ENCODE data around the gene ZNF382. TPM values are rescaled to one million over a fixed set of nuclear protein-coding genes. Genes with fewer than 3 reads are reported as not detected.

ZNF382 gene
- total and polyA plus RNA-seq, 9 donors = 1.8 to 10.2 (median 7.9) TPM

GRCh38 chr19:36646746-36647145 is 41.6 kb downstream of the ZNF382 start:
- no peak overlapping the region for H3K4me3 ChIP-seq
- H3K4me1 ChIP-seq (ENCODE audit: insufficient read depth) = no peaks in the 10 kb centered on the region
- H3K36me3 ChIP-seq = no peaks in the 10 kb centered on the region
- no peak for DNase-seq
- H3K27ac ChIP-seq = no peak overlapping the region
- WGBS, 3 donors = 93 to 96% (median 93%) methylated on average over 2 of the region's 2 CpGs
- intact Hi-C loops (cut with DNase I) = no loop called here
- TF ChIP-seq CTCF (IDR thresholded peaks at IDR 0.05) = no peak
- no peak for TF ChIP-seq POLR2A (IDR thresholded peaks at IDR 0.05)
- TF ChIP-seq EP300 (IDR thresholded peaks at IDR 0.05) = no peak
- H3K27me3 ChIP-seq = no peaks in the 10 kb centered on the region
- peaks cover 3 to 56% of the 10 kb centered on the region in 2 donors for H3K9me3 ChIP-seq

GRCh38 chr19:36652958-36653357 is 47.8 kb downstream of the ZNF382 start:
- no peak overlapping the region for H3K27ac ChIP-seq
- H3K9me3 ChIP-seq = peaks cover 4 to 52% of the 10 kb centered on the region in 2 donors
- no peaks in the 10 kb centered on the region for H3K27me3 ChIP-seq
- peaks cover 7% of the 10 kb centered on the region for H3K36me3 ChIP-seq
- H3K4me3 ChIP-seq = no peak overlapping the region
- WGBS, 3 donors = 91 to 95% (median 93%) methylated on average over 1 of the region's 1 CpG
- no peaks in the 10 kb centered on the region for H3K4me1 ChIP-seq (ENCODE audit: insufficient read depth)
- no peak for DNase-seq
- TF ChIP-seq EP300 (IDR thresholded peaks at IDR 0.05) = no peak
- TF ChIP-seq CTCF (IDR thresholded peaks at IDR 0.05) = no peak
- TF ChIP-seq POLR2A (IDR thresholded peaks at IDR 0.05) = no peak
- intact Hi-C loops (cut with DNase I) = no loop called here

- WGBS, 3 donors = 53 to 57% (median 55%) methylated on average over 14 of the region's 14 CpGs
- intact Hi-C loops (cut with DNase I) = no loop called here
Observed at GRCh38 chr19:36665832-36666231, 60.7 kb downstream of the ZNF382 start.

GRCh38 chr19:36668646-36669045 is 63.5 kb downstream of the ZNF382 start:
- no peaks in the 10 kb centered on the region for H3K36me3 ChIP-seq
- intact Hi-C loops (cut with DNase I) = no loop called here
- no peak overlapping the region for H3K4me3 ChIP-seq
- TF ChIP-seq POLR2A (IDR thresholded peaks at IDR 0.05) (no peak), EP300 (IDR thresholded peaks at IDR 0.05) (no peak)
- H3K27ac ChIP-seq = no peak overlapping the region
- H3K27me3 ChIP-seq = no peaks in the 10 kb centered on the region
- H3K9me3 ChIP-seq = peaks cover 0 to 23% of the 10 kb centered on the region in 2 donors
- WGBS, 3 donors = 87 to 95% (median 91%) methylated on average over 2 of the region's 2 CpGs
- no peak for DNase-seq
- H3K4me1 ChIP-seq (ENCODE audit: insufficient read depth) = peaks cover 6% of the 10 kb centered on the region

More at GRCh38 chr19:36665832-36666231, 60.7 kb downstream of the ZNF382 start:
- no peak for DNase-seq
- H3K4me3 ChIP-seq = peak overlapping the region; percentile 68
- no peak overlapping the region for H3K27ac ChIP-seq
- peaks cover 6% of the 10 kb centered on the region for H3K4me1 ChIP-seq (ENCODE audit: insufficient read depth)
- no peaks in the 10 kb centered on the region for H3K27me3 ChIP-seq
- no peak for TF ChIP-seq EP300 (IDR thresholded peaks at IDR 0.05)
- TF ChIP-seq POLR2A (IDR thresholded peaks at IDR 0.05) = no peak
- no peak for TF ChIP-seq CTCF (IDR thresholded peaks at IDR 0.05)
- peaks cover 0 to 7% of the 10 kb centered on the region in 2 donors for H3K9me3 ChIP-seq
- H3K36me3 ChIP-seq = no peaks in the 10 kb centered on the region

DNA sequence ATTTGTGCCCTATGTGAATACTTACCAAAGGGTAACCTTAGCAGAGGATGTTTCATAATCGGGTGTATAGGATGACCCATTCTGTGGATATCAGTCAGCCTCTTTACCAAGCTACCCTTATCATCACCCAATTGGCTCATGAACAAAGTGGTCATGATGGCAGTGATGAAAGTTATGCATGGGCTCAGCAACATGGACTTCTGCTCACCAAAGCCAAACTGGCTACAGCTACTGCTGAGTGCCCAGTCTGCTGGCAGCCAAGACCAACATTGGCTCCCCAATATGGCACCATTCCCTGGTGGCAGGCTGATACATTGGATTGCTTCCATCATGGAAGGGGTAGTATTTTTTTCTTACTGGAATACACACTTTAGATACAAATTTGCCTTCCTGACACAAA is 67.3 kb downstream of the ZNF382 start:
- H3K4me3 ChIP-seq = no peak overlapping the region
- TF ChIP-seq CTCF (IDR thresholded peaks at IDR 0.05) (no peak), EP300 (IDR thresholded peaks at IDR 0.05) (no peak), POLR2A (IDR thresholded peaks at IDR 0.05) (no peak)
- H3K27me3 ChIP-seq = no peaks in the 10 kb centered on the region
- H3K9me3 ChIP-seq = peaks cover 6 to 27% of the 10 kb centered on the region in 2 donors
- no peaks in the 10 kb centered on the region for H3K4me1 ChIP-seq (ENCODE audit: insufficient read depth)
- no peaks in the 10 kb centered on the region for H3K36me3 ChIP-seq
- no peak for DNase-seq
- intact Hi-C loops (cut with DNase I) = no loop called here
- no peak overlapping the region for H3K27ac ChIP-seq
- 94 to 98% (median 96%) methylated on average over 1 of the region's 1 CpG for WGBS, 3 donors

Data from ovary (tissue), 9 donors.